HEK293 (cell line): Measurements from ENCODE around the gene SLC7A9.
"Not testable (repeated sequence)": the region's sequence is repeated elsewhere in the genome, so short reads cannot be mapped to it uniquely, and the experiment has no call there.

Experiments
- CTCF ChIA-PET: fragments of 350-600 bp; formaldehyde crosslinking; extraction: SDS; loops from one replicate; lab custom pipeline; 2021; ENCODE audit warnings: antibody characterized with exemption; lab: Yijun Ruan, JAX
- POLR2A ChIA-PET: fragments of 300-600 bp; formaldehyde crosslinking; extraction: SDS; loops from one replicate; lab custom pipeline; 2020; ENCODE audit warnings: antibody characterized with exemption, inconsistent platforms; lab: Yijun Ruan, JAX
- H3K27ac ChIP-seq: fragments of 200-500 bp; sonication (Bioruptor generic); 2 replicates; pipeline ENCODE4 v1.5.1; 2014; ENCODE audit warnings: low read depth, low read length, control low read depth, inconsistent platforms; ENCODE audit errors: extremely low read depth
- H3K36me3 ChIP-seq, 2 experiments: fragments of 200-500 bp in 1 of 2; sonication (Bioruptor generic) in 1 of 2; 1 replicate in 1 of 2; 2 replicates in 1 of 2; pipeline ENCODE4 v1.5.1; 2014 to 2017; ENCODE audit warnings: inconsistent platforms in 2 of 2, low read length in 2 of 2; ENCODE audit not compliant: control insufficient read depth in 2 of 2, insufficient read depth in 1 of 2
- H3K4me1 ChIP-seq: fragments of 200-500 bp; sonication (Bioruptor generic); 2 replicates; pipeline ENCODE4 v1.5.1; 2014; ENCODE audit warnings: mild to moderate bottlenecking, low read length, inconsistent platforms; ENCODE audit not compliant: control insufficient read depth, insufficient read depth
- H3K4me3 ChIP-seq: 2 replicates; pipeline ENCODE4 v1.5.1; 2011; ENCODE audit warnings: low read depth, mild to moderate bottlenecking, control low read depth, low read length, moderate library complexity
- H3K9me3 ChIP-seq: fragments of 200-500 bp; sonication (Bioruptor generic); 2 replicates; pipeline ENCODE4 v1.5.1; 2014; ENCODE audit warnings: low read depth, low read length, inconsistent platforms; ENCODE audit not compliant: control insufficient read depth, insufficient read depth
- SETDB1 ChIP-seq: IDR thresholded peaks from one replicate; pipeline ENCODE4 v1.6.1; 2017; ENCODE audit warnings: mild to moderate bottlenecking, low read length, moderate library complexity, mixed read lengths; ENCODE audit not compliant: insufficient read length
- TRIM28 ChIP-seq: IDR thresholded peaks from 2 replicates; pipeline ENCODE4 v1.6.1; 2011; ENCODE audit warnings: low read length, control low read depth, borderline replicate concordance
- ZNF146 ChIP-seq: fragments of 450-650 bp; formaldehyde crosslinking; IDR thresholded peaks from 2 replicates; pipeline ENCODE4 v1.5.1; 2016; ENCODE audit warnings: missing biosample characterization, missing genetic modification characterization
- ZNF202 ChIP-seq: fragments of 450-650 bp; formaldehyde crosslinking; IDR thresholded peaks from 2 replicates; pipeline ENCODE4 v1.5.1; 2016; ENCODE audit warnings: missing biosample characterization, missing genetic modification characterization, borderline replicate concordance
- ZNF266 ChIP-seq: fragments of 450-650 bp; formaldehyde crosslinking; IDR thresholded peaks from 2 replicates; pipeline ENCODE4 v1.5.1; 2016; ENCODE audit warnings: missing biosample characterization, missing genetic modification characterization, low read depth
- ZNF391 ChIP-seq: fragments of 450-650 bp; formaldehyde crosslinking; IDR thresholded peaks from 2 replicates; pipeline ENCODE4 v1.5.1; 2016; ENCODE audit warnings: low read depth, missing biosample characterization, missing genetic modification characterization, borderline replicate concordance
- ZNF521 ChIP-seq: fragments of 450-650 bp; formaldehyde crosslinking; IDR thresholded peaks from 2 replicates; pipeline ENCODE4 v1.5.1; 2017; ENCODE audit warnings: missing biosample characterization, mild to moderate bottlenecking, missing genetic modification characterization
- ZNF624 ChIP-seq: fragments of 450-650 bp; formaldehyde crosslinking; IDR thresholded peaks from 2 replicates; pipeline ENCODE4 v1.5.1; 2017; ENCODE audit warnings: missing biosample characterization, missing genetic modification characterization
- TF ChIP-seq, protein P1 (sequence below): fragments of 450-650 bp; formaldehyde crosslinking; IDR thresholded peaks from 2 replicates; pipeline ENCODE4 v1.5.1; 2016; ENCODE audit warnings: missing biosample characterization, missing genetic modification characterization
- TF ChIP-seq, protein P2 (sequence below): fragments of 450-650 bp; formaldehyde crosslinking; IDR thresholded peaks from 2 replicates; pipeline ENCODE4 v1.5.1; 2016; ENCODE audit warnings: missing biosample characterization, missing genetic modification characterization
- TF ChIP-seq, protein P3 (sequence below): fragments of 450-650 bp; formaldehyde crosslinking; IDR thresholded peaks from 2 replicates; pipeline ENCODE4 v1.5.1; 2016; ENCODE audit warnings: missing biosample characterization, missing genetic modification characterization, low read depth

SLC7A9 gene

GRCh38 chr19:32782089-32782488, 87.5 kb downstream of the SLC7A9 start:
- H3K9me3 ChIP-seq, POLR2A ChIA-PET, H3K4me3 ChIP-seq, H3K36me3 ChIP-seq, H3K27ac ChIP-seq, H3K4me1 ChIP-seq, CTCF ChIA-PET: not testable (repeated sequence)
- TF ChIP-seq ZNF146 = peak; percentile 97
- TF ChIP-seq, protein P1, sequence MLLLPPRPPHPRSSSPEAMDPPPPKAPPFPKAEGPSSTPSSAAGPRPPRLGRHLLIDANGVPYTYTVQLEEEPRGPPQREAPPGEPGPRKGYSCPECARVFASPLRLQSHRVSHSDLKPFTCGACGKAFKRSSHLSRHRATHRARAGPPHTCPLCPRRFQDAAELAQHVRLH (tag by site-specific recombination) = peak; percentile 52; the same call in 1 of the 2 replicates
- TF ChIP-seq, protein P2, sequence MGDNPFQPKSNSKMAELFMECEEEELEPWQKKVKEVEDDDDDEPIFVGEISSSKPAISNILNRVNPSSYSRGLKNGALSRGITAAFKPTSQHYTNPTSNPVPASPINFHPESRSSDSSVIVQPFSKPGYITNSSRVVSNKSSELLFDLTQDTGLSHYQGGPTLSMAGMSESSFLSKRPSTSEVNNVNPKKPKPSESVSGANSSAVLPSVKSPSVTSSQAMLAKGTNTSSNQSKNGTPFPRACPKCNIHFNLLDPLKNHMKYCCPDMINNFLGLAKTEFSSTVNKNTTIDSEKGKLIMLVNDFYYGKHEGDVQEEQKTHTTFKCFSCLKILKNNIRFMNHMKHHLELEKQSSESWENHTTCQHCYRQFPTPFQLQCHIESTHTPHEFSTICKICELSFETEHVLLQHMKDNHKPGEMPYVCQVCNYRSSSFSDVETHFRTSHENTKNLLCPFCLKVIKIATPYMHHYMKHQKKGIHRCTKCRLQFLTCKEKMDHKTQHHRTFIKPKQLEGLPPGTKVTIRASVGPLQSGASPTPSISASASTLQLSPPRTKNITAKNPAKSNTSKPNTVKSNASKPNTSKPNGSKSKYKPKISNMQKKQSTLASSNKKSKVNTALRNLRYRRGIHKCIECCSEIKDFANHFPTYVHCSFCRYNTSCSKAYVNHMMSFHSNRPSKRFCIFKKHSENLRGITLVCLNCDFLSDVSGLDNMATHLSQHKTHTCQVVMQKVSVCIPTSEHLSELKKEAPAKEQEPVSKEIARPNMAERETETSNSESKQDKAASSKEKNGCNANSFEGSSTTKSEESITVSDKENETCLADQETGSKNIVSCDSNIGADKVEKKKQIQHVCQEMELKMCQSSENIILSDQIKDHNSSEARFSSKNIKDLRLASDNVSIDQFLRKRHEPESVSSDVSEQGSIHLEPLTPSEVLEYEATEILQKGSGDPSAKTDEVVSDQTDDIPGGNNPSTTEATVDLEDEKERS (tag by site-specific recombination) = peak; percentile 90

DNA sequence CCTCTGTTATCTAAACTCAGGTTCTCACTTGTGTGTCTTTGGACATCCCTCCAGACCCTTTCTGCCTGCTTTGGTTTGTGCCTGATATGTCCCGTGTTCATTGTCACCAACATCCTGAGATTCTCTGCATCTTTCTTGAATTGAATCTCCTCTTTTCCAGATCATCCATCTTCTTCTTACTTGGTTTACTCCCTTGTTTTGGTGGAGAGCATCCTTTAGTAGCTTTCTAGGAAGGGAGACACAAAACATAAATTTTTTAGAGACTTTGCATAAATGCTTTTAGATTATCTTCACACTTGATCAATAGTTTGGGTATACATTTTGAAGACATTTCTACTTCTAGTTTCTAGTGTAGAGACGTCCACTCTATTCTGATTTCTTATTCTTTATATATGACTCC, 88.3 kb downstream of the SLC7A9 start:
- Histone ChIP-seq H3K4me1 (0 out of 2 replicates have a peak, but pooled peaks cover 2% of the 10 kb centered on the region), H3K4me3 (no peak overlapping the region), H3K9me3 (peaks cover 2% of the 10 kb centered on the region; the same call in 1 of the 2 replicates), H3K27ac (no peak overlapping the region), H3K36me3 (no peaks in the 10 kb centered on the region; a peak in 1 of 3 replicates)
- POLR2A ChIA-PET = no interaction called here
- CTCF ChIA-PET = interaction anchor here (0.7 kb wide), 2 partner anchors 78 to 130 kb away, joined by 3 read pairs; no protein-coding TSS in a partner anchor
- no peak for TF ChIP-seq ZNF202
- TF ChIP-seq ZNF391 (tag by site-specific recombination) = no peak
- TF ChIP-seq, protein P3, sequence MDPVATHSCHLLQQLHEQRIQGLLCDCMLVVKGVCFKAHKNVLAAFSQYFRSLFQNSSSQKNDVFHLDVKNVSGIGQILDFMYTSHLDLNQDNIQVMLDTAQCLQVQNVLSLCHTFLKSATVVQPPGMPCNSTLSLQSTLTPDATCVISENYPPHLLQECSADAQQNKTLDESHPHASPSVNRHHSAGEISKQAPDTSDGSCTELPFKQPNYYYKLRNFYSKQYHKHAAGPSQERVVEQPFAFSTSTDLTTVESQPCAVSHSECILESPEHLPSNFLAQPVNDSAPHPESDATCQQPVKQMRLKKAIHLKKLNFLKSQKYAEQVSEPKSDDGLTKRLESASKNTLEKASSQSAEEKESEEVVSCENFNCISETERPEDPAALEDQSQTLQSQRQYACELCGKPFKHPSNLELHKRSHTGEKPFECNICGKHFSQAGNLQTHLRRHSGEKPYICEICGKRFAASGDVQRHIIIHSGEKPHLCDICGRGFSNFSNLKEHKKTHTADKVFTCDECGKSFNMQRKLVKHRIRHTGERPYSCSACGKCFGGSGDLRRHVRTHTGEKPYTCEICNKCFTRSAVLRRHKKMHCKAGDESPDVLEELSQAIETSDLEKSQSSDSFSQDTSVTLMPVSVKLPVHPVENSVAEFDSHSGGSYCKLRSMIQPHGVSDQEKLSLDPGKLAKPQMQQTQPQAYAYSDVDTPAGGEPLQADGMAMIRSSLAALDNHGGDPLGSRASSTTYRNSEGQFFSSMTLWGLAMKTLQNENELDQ = no peak
- TF ChIP-seq TRIM28 = peak; percentile 19; the same call in 1 of the 2 replicates
- no peak for TF ChIP-seq ZNF266 (tag by site-specific recombination)
- no peak for TF ChIP-seq ZNF521
- TF ChIP-seq, protein P2 (tag by site-specific recombination) = peak; percentile 87
- TF ChIP-seq SETDB1 = peak; percentile 92
- TF ChIP-seq ZNF624 = peak; percentile 100
- TF ChIP-seq, all 188 proteins: peak for 4
